Esophagus (tissue), 2 donors: Measurements from ENCODE around the gene KRT13. TPM values are rescaled to one million over a fixed set of nuclear protein-coding genes. Genes with fewer than 3 reads are reported as not detected.
"Not testable (repeated sequence)": the region's sequence is repeated elsewhere in the genome, so short reads cannot be mapped to it uniquely, and the experiment has no call there.

ENCODE experiments used
- H3K27ac ChIP-seq, 2 donors: one replicate each; pipeline ENCODE4 v1.5.1; 2013; ENCODE audit warnings: low read depth in 2 of 2, mild to moderate bottlenecking in 2 of 2, inconsistent platforms in 1 of 2, low read length in 1 of 2, moderate library complexity in 1 of 2
- H3K27me3 ChIP-seq, 2 donors: one replicate each; pipeline ENCODE4 v1.6.1; 2013; ENCODE audit warnings: low read length in 2 of 2, control low read depth in 1 of 2, mild to moderate bottlenecking in 1 of 2; ENCODE audit not compliant: insufficient read depth in 2 of 2, control insufficient read depth in 1 of 2
- H3K36me3 ChIP-seq, 2 donors: one replicate each; pipeline ENCODE4 v1.6.1; 2013; ENCODE audit warnings: low read length in 1 of 2; ENCODE audit not compliant: control insufficient read depth in 2 of 2, insufficient read depth in 2 of 2
- H3K4me1 ChIP-seq, 2 donors: one replicate each; pipeline ENCODE4 v1.6.1; 2013; ENCODE audit warnings: low read length in 1 of 2; ENCODE audit not compliant: control insufficient read depth in 2 of 2, insufficient read depth in 2 of 2
- H3K4me3 ChIP-seq, 2 donors: one replicate each; pipeline ENCODE4 v1.5.1; 2013; ENCODE audit warnings: low read length in 2 of 2, mild to moderate bottlenecking in 2 of 2, low read depth in 1 of 2, moderate library complexity in 1 of 2
- H3K9me3 ChIP-seq, 2 donors: one replicate each; pipeline ENCODE4 v1.6.1; 2013; ENCODE audit warnings: mild to moderate bottlenecking in 2 of 2, low read depth in 1 of 2, low read length in 1 of 2, moderate library complexity in 1 of 2; ENCODE audit not compliant: control insufficient read depth in 2 of 2, insufficient read depth in 1 of 2
- WGBS, 2 donors: extraction: QIAGEN DNeasy Blood & Tissue Kit; methylation state at CpG; one replicate each; pipeline ENCODE4 v1.1.7; 2013; 5-methylcytosine and 5-hydroxymethylcytosine counted together
- polyA plus RNA-seq, 2 donors: library from polyadenylated mRNA; stranded (reverse); fragments of 200-250 nt; gene quantifications; one replicate each; pipeline ENCODE4 v1.2.3, GENCODE V29; 2013
- donor health status: healthy with polysubstance abuse.
- donor health status: Bipolar disorder and iron deficiency.

KRT13 gene
- polyA plus RNA-seq, 2 donors = 46,015 to 60,858 TPM

- Histone ChIP-seq H3K9me3 (no peaks in the 10 kb centered on the region), H3K4me1 (peaks cover 0 to 21% of the 10 kb centered on the region in 2 donors), H3K27ac (peak overlapping the region; percentile 86 to 96), H3K36me3 (no peaks in the 10 kb centered on the region), H3K4me3 (peak overlapping the region in 1 of 2 donors; percentile 39), H3K27me3 (no peaks in the 10 kb centered on the region)
- 48 to 55% methylated on average over 9 of the region's 9 CpGs for WGBS, 2 donors
These were observed 42.0 kb upstream of the KRT13 start for GRCh38 chr17:41547378-41547841.

- 97 to 98% methylated on average over 3 of the region's 3 CpGs for WGBS, 2 donors
- no peaks in the 10 kb centered on the region for H3K36me3 ChIP-seq
- H3K27ac ChIP-seq = peak overlapping the region in 1 of 2 donors; percentile 96
These were observed 41.4 kb upstream of the KRT13 start for GRCh38 chr17:41546819-41547218.

GRCh38 chr17:41545829-41546410, 40.5 kb upstream of the KRT13 start:
- no peaks in the 10 kb centered on the region for H3K9me3 ChIP-seq
- no peaks in the 10 kb centered on the region for H3K27me3 ChIP-seq
- H3K27ac ChIP-seq = no peak overlapping the region
- peaks cover 0 to 21% of the 10 kb centered on the region in 2 donors for H3K4me1 ChIP-seq
- no peaks in the 10 kb centered on the region for H3K36me3 ChIP-seq
- H3K4me3 ChIP-seq = no peak overlapping the region
- 81% methylated on average over 13 of the region's 13 CpGs for WGBS, 2 donors

More at GRCh38 chr17:41546819-41547218, 41.4 kb upstream of the KRT13 start:
- Histone ChIP-seq H3K9me3 (no peaks in the 10 kb centered on the region), H3K4me1 (peaks cover 0 to 21% of the 10 kb centered on the region in 2 donors), H3K4me3 (no peak overlapping the region), H3K27me3 (no peaks in the 10 kb centered on the region)

- Histone ChIP-seq H3K27ac (peak overlapping the region in 1 of 2 donors; percentile 36), H3K9me3 (no peaks in the 10 kb centered on the region), H3K4me3 (no peak overlapping the region), H3K36me3 (no peaks in the 10 kb centered on the region), H3K4me1 (peaks cover 0 to 21% of the 10 kb centered on the region in 2 donors), H3K27me3 (no peaks in the 10 kb centered on the region)
- 84 to 95% methylated on average over 5 of the region's 5 CpGs for whole genome bisulfite sequencing, 2 donors
These were observed 39.5 kb upstream of the KRT13 start for GRCh38 chr17:41544935-41545334.

- peaks cover 0 to 21% of the 10 kb centered on the region in 2 donors for H3K4me1 ChIP-seq
- no peaks in the 10 kb centered on the region for H3K9me3 ChIP-seq
- H3K4me3 ChIP-seq = no peak overlapping the region
- no peaks in the 10 kb centered on the region for H3K36me3 ChIP-seq
- H3K27me3 ChIP-seq = no peaks in the 10 kb centered on the region
- H3K27ac ChIP-seq = peak overlapping the region in 1 of 2 donors; percentile 36
- WGBS, 2 donors = 45 to 47% methylated on average over 5 of the region's 5 CpGs
These were observed 39.1 kb upstream of the KRT13 start for GRCh38 chr17:41544491-41544892.

GRCh38 chr17:41542786-41543185, 37.4 kb upstream of the KRT13 start:
- not testable (repeated sequence) for H3K27me3 ChIP-seq, H3K4me3 ChIP-seq, H3K27ac ChIP-seq, H3K9me3 ChIP-seq, H3K36me3 ChIP-seq
- H3K4me1 ChIP-seq = peaks cover 0 to 12% of the 10 kb centered on the region in 2 donors
- WGBS, 2 donors = 80 to 86% methylated on average over 10 of the region's 10 CpGs

- H3K4me1 ChIP-seq = peaks cover 0 to 8% of the 10 kb centered on the region in 2 donors
- H3K9me3 ChIP-seq = no peaks in the 10 kb centered on the region
- no peak overlapping the region for H3K27ac ChIP-seq
- H3K27me3 ChIP-seq = no peaks in the 10 kb centered on the region
- 58 to 73% methylated on average over 2 of the region's 2 CpGs for WGBS, 2 donors
- no peaks in the 10 kb centered on the region for H3K36me3 ChIP-seq
- H3K4me3 ChIP-seq = no peak overlapping the region
These were observed 36.9 kb upstream of the KRT13 start for GRCh38 chr17:41542357-41542756.

- Histone ChIP-seq H3K9me3 (no peaks in the 10 kb centered on the region), H3K27me3 (no peaks in the 10 kb centered on the region), H3K27ac (peak overlapping the region in 1 of 2 donors; percentile 40), H3K4me1 (peaks cover 0 to 10% of the 10 kb centered on the region in 2 donors), H3K4me3 (no peak overlapping the region), H3K36me3 (no peaks in the 10 kb centered on the region)
- 74 to 83% methylated on average over 10 of the region's 10 CpGs for WGBS, 2 donors
These were observed 35.7 kb upstream of the KRT13 start for GRCh38 chr17:41540921-41541625.

- Histone ChIP-seq H3K4me3 (no peak overlapping the region), H3K9me3 (peaks cover 0 to 2% of the 10 kb centered on the region in 2 donors), H3K27ac (no peak overlapping the region), H3K36me3 (no peaks in the 10 kb centered on the region), H3K4me1 (peaks cover 2 to 15% of the 10 kb centered on the region in 2 donors), H3K27me3 (no peaks in the 10 kb centered on the region)
- WGBS, 2 donors = 71 to 72% methylated on average over 7 of the region's 7 CpGs
These were observed 34.7 kb upstream of the KRT13 start for GRCh38 chr17:41539979-41540701.
